ENCODE data around the gene FGD2. TPM values are rescaled to one million over a fixed set of nuclear protein-coding genes. Genes with fewer than 3 reads are reported as not detected.

Gene FGD2
- total and polyA plus RNA-seq, 2 of the 8 experiments (the other 6 are each of a cell fraction or from before 2014, with no cell fraction given) = 0.12 to 0.32 TPM

DNA sequence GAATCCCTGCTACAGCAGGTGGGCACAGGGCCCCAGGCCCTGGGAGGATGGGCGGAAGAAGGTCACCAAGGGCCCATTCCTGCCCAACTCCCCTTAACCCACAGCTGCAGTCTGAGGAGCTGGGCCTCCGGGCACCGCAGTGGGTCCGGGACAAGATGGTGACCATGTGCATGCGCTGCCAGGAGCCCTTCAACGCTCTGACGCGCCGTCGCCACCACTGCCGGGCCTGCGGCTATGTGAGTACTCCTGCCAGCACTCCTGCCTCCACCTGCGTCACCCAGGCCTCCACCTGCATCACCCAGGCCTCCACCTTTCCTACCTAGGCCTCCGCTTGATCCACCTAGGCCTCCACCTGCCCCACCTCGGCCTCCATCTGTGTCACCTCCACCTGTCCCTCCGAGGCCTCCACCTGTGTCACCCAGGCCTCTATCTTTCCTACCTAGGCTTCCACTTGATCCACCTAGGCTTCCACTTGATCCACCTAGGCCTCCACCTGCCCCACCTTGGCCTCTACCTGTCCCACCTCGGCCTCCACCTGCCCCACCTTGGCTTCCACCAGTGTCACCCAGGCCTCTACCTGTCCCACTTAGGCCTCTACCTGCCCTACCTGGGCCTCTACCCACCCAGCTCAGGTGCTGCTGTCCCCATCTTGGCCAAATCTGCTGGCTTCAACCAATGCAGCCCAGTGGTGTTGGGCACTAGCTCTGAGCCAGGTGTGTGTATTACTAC is 16.8 kb downstream of the FGD2 start (continued):
- TF ChIP-seq SP2 (IDR thresholded peaks at IDR 0.05; ENCODE audit: low read length) = no peak
- TF ChIP-seq BACH1 (IDR thresholded peaks at IDR 0.05; ENCODE audit: low read length) = no peak
- no peak for TF ChIP-seq CTBP2 (IDR thresholded peaks at IDR 0.05; ENCODE audit: borderline replicate concordance, insufficient read depth, insufficient read length, low read length)
- no peak for TF ChIP-seq CHD2 (IDR thresholded peaks at IDR 0.05; ENCODE audit: low read length)
- TF ChIP-seq TBP (IDR thresholded peaks at IDR 0.05; ENCODE audit: low read depth, low read length) = no peak
- TF ChIP-seq, protein P1, sequence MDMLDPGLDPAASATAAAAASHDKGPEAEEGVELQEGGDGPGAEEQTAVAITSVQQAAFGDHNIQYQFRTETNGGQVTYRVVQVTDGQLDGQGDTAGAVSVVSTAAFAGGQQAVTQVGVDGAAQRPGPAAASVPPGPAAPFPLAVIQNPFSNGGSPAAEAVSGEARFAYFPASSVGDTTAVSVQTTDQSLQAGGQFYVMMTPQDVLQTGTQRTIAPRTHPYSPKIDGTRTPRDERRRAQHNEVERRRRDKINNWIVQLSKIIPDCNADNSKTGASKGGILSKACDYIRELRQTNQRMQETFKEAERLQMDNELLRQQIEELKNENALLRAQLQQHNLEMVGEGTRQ (IDR thresholded peaks at IDR 0.05; ENCODE audit: low read length) = no peak
- no peak for TF ChIP-seq CBX8 (IDR thresholded peaks at IDR 0.05; ENCODE audit: borderline replicate concordance, low read depth, low read length)
- TF ChIP-seq FOSL1 (IDR thresholded peaks at IDR 0.05; ENCODE audit: insufficient read depth, low read depth, low read length) = no peak
- no peak for TF ChIP-seq JUND (IDR thresholded peaks at IDR 0.05; ENCODE audit: low read length)
- TF ChIP-seq, protein P2, sequence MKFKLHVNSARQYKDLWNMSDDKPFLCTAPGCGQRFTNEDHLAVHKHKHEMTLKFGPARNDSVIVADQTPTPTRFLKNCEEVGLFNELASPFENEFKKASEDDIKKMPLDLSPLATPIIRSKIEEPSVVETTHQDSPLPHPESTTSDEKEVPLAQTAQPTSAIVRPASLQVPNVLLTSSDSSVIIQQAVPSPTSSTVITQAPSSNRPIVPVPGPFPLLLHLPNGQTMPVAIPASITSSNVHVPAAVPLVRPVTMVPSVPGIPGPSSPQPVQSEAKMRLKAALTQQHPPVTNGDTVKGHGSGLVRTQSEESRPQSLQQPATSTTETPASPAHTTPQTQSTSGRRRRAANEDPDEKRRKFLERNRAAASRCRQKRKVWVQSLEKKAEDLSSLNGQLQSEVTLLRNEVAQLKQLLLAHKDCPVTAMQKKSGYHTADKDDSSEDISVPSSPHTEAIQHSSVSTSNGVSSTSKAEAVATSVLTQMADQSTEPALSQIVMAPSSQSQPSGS (IDR thresholded peaks at IDR 0.05; ENCODE audit: low read length) = no peak

Measured in H1 (cell line).